Right lobe of liver (tissue), 6 donors: ENCODE data around the gene STK38L. TPM values are rescaled to one million over a fixed set of nuclear protein-coding genes. Genes with fewer than 3 reads are reported as not detected.

Experiments
- ATAC-seq, 4 donors: fragments of 200-7000 bp; cut with Tn5 transposase; one replicate each; pipeline ENCODE4 v1.9.1; 2020; ENCODE audit warnings: mild to moderate bottlenecking in 4 of 4, moderate library complexity in 4 of 4
- DNase-seq, 3 donors: peaks; one replicate each; pipeline ENCODE4 v3.0.0-alpha.2; 2020
- H3K27ac ChIP-seq, 3 donors: fragments of 200-600 bp; one replicate each; pipeline ENCODE4 v1.8.0; 2022
- H3K27me3 ChIP-seq, 2 donors: fragments of 200-600 bp; one replicate each; pipeline ENCODE4 v1.8.0; 2022
- H3K36me3 ChIP-seq, 4 donors: fragments of 200-600 bp; sonication (generic) in 1 of 4; one replicate each; pipeline versions ENCODE4 v1.5.1 to v1.8.0; 2017 to 2022; ENCODE audit warnings: control low read depth in 1 of 4
- H3K4me1 ChIP-seq, 4 donors: fragments of 200-600 bp; sonication (generic) in 1 of 4; one replicate each; pipeline versions ENCODE4 v1.5.1 to v1.8.0; 2017 to 2022; ENCODE audit warnings: control low read depth in 1 of 4
- H3K4me3 ChIP-seq, 3 donors: fragments of 200-600 bp; one replicate each; pipeline ENCODE4 v1.8.0; 2022
- H3K9me3 ChIP-seq, 4 donors: fragments of 200-600 bp; sonication (generic) in 1 of 4; one replicate each; pipeline versions ENCODE4 v1.5.1 to v1.8.0; 2017 to 2022; ENCODE audit warnings: control low read depth in 1 of 4
- POLR2A ChIP-seq: fragments of 450-650 bp; IDR thresholded peaks from one replicate; pipeline ENCODE4 v1.6.1; 2017; ENCODE audit warnings: antibody characterized with exemption, mild to moderate bottlenecking
- WGBS: methylation state at CpG from one replicate; pipeline ENCODE4 v1.1.6; 2018; ENCODE audit warnings: low coverage, low lambda C conversion rate; ENCODE audit not compliant: insufficient coverage; ENCODE audit errors: missing lambda C conversion rate; 5-methylcytosine and 5-hydroxymethylcytosine counted together
- intact Hi-C, 2 donors: fragments of 100-400 bp; cut with DNase I; formaldehyde crosslinking; loops; one replicate each; pipeline versions ENCODE4 v1.11.2 to v1.14.1; 2022
- total RNA-seq, 6 experiments: library from RNA; depleted of rRNA in 2 of 6; stranded (reverse); fragments of >200 nt in 2 of 6; fragmentation: NEBNext Ultra II Directional in 3 of 6; extraction: Animal tissue kit (Norgen Biotek cat#: 25700) in 3 of 6; gene quantifications; one replicate each; pipeline versions ENCODE4 v1.1.0 to v1.2.4, GENCODE V29; 2016 to 2023
- TF ChIP-seq, protein P1 (sequence below), 4 donors: fragments of 200-600 bp in 3 of 4; fragments of 450-650 bp in 1 of 4; IDR thresholded peaks; one replicate each; pipeline versions ENCODE4 v1.5.1 to v1.8.0; 2016 to 2022; ENCODE audit warnings: antibody characterized with exemption in 4 of 4, mild to moderate bottlenecking in 2 of 4
- donor health status: DM: no; HTN: yes; CAD: no.
- donor health status: DM: no; HTN: no; CAD: no.
- donor health status: DM: no; HTN: no; CAD: no.
- donor health status: DM: no; HTN: yes; CAD: no.
- donor health status: DM: no; HTN: yes; CAD: no.

STK38L gene
- total RNA-seq, 6 experiments from 2014 or later = 6.0 to 18.1 (median 7.3) TPM

DNA sequence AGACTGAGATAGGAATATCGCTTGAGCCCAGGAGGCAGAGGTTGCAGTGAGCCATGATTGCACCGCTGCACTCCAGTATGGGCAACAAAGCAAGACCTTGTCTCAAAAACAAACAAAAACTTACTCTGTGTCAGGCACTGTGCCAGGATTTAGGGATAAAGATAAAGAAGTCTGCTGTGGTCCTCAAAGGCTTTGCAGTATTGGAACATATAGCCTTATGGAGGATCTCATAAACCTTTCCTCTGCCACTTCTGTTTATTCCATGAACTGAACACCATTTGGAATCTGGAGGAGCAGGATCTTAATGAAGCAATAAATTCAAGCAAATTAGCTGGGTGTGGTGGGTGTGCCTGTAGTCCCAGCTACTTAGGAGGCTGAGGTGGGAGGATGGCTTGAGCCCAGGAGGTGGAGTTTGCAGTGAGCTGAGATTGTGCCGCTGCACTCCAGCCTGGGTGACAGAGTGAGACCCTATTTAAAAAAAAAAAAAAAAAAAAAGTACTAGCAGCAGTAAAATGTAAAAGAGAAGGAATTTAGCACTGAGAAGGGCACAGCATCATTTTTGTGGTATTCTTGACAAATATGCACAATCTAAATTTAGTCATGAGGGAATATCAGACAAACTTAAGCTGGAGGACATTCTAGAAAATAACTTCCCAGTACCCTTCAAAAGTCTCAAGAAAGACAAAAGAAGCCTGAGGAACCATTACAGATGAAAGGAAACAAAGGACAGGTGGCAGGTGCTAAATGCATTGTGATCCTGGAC, 115.7 kb downstream of the STK38L start:
- H3K27me3 ChIP-seq = no peaks in the 10 kb centered on the region

DNA sequence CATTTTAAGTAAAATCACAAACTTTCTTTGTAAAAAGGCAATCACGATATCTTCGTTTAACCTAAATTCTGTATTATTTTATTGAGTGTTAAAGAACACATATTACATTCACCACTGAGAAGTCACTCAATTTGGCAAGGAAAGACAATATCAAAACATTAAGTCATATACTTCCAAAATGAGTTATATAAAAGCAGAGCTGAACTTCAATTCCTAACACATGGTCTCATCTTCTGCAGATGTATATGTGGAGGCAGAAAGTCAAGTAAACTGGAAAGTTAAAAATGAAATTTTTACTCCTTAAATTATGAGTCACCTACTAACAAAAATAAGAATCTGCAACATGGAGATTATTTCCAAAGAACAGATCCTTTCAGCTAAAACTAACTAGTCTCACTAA, 117.3 kb downstream of the STK38L start:
- TF ChIP-seq POLR2A = no peak
- TF ChIP-seq, protein P1, sequence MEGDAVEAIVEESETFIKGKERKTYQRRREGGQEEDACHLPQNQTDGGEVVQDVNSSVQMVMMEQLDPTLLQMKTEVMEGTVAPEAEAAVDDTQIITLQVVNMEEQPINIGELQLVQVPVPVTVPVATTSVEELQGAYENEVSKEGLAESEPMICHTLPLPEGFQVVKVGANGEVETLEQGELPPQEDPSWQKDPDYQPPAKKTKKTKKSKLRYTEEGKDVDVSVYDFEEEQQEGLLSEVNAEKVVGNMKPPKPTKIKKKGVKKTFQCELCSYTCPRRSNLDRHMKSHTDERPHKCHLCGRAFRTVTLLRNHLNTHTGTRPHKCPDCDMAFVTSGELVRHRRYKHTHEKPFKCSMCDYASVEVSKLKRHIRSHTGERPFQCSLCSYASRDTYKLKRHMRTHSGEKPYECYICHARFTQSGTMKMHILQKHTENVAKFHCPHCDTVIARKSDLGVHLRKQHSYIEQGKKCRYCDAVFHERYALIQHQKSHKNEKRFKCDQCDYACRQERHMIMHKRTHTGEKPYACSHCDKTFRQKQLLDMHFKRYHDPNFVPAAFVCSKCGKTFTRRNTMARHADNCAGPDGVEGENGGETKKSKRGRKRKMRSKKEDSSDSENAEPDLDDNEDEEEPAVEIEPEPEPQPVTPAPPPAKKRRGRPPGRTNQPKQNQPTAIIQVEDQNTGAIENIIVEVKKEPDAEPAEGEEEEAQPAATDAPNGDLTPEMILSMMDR (IDR thresholded peaks at IDR 0.05) = no peak
- no peak overlapping the region for H3K4me3 ChIP-seq
- DNase-seq (no peak), ATAC-seq (no peak)
- H3K9me3 ChIP-seq = no peaks in the 10 kb centered on the region
- no peaks in the 10 kb centered on the region for H3K36me3 ChIP-seq
- H3K27me3 ChIP-seq = no peaks in the 10 kb centered on the region
- H3K27ac ChIP-seq = no peak overlapping the region
- H3K4me1 ChIP-seq = peaks cover 0 to under 1% (median 0%) of the 10 kb centered on the region in 4 donors
- intact Hi-C loops = no loop called here
- WGBS = 91% methylated on average over 2 of the region's 2 CpGs

More for the DNA sequence above, 115.7 kb downstream of the STK38L start:
- H3K4me3 ChIP-seq = no peak overlapping the region
- H3K4me1 ChIP-seq = no peaks in the 10 kb centered on the region
- TF ChIP-seq, protein P1 (IDR thresholded peaks at IDR 0.05) = no peak
- no peak for TF ChIP-seq POLR2A
- intact Hi-C loops = no loop called here
- DNase-seq (no peak), ATAC-seq (no peak)
- H3K36me3 ChIP-seq = no peaks in the 10 kb centered on the region
- no peak overlapping the region for H3K27ac ChIP-seq
- no CpG with 5 or more reads among the region's 3 CpGs for WGBS
- no peaks in the 10 kb centered on the region for H3K9me3 ChIP-seq

DNA sequence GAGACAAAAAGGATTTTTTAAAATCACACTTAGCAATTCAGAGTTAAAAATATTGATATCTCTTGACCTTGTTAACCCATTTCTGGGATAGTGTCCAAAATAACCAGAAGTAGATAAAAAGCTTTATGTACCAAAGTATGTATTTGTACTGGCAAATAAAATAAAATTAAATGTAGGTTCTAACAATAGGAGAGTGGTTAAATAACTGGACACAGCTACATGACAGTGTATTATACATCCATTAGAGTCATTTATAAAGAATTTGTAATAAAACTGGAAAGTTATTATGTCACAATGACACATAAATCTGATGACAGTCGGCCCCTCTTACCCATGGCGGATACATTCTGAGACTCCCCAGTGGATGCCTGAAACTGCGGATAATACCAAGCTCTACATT, 122.5 kb downstream of the STK38L start:
- intact Hi-C loops = no loop called here
- H3K27ac ChIP-seq = no peak overlapping the region
- H3K36me3 ChIP-seq = no peaks in the 10 kb centered on the region
- peaks cover 0 to 5% (median 0%) of the 10 kb centered on the region in 4 donors for H3K4me1 ChIP-seq
- H3K9me3 ChIP-seq = no peaks in the 10 kb centered on the region
- TF ChIP-seq, protein P1 (IDR thresholded peaks at IDR 0.05) = no peak
- TF ChIP-seq POLR2A = no peak
- no peak for DNase-seq
- peak in 1 of 4 donors; percentile 15 for ATAC-seq
- H3K27me3 ChIP-seq = no peaks in the 10 kb centered on the region
- WGBS = 67% methylated on average over 3 of the region's 3 CpGs
- H3K4me3 ChIP-seq = no peak overlapping the region

DNA sequence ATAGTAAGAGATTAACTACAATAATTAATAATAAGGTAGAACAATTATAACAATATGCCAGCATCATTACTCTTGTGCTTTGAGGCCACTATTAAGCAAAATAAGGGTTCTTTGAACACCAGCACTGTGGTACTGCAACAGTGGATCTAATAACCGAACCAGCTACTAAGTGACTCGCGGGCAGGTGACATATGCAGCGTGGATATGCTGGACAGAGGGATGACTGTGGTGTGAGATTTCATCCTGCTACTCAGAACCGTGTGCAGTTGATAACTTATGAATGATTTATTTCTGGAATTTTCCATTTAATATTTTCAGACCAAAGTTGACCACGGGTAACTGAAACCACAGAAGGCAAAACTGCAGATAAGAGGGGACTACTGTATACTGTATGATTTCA, 123.0 kb downstream of the STK38L start:
- DNase-seq (no peak), ATAC-seq (no peak)
- no peak overlapping the region for H3K4me3 ChIP-seq
- 85% methylated on average over 5 of the region's 6 CpGs for WGBS
- H3K36me3 ChIP-seq = no peaks in the 10 kb centered on the region
- intact Hi-C loops = no loop called here
- H3K9me3 ChIP-seq = no peaks in the 10 kb centered on the region
- no peaks in the 10 kb centered on the region for H3K27me3 ChIP-seq
- TF ChIP-seq, protein P1 (IDR thresholded peaks at IDR 0.05) = no peak
- TF ChIP-seq POLR2A = no peak
- peaks cover 0 to 5% (median 0%) of the 10 kb centered on the region in 4 donors for H3K4me1 ChIP-seq
- no peak overlapping the region for H3K27ac ChIP-seq

Other genes starting within 250 kb of the STK38L start
- 10 to 100 TPM; 38.4 to 75.1 (median 62.8) TPM for gene TM7SF3, start 229.9 kb upstream of the STK38L start, total RNA-seq
- 10 to 100 TPM; 14.7 to 26.8 (median 20.6) TPM for gene MED21, start 221.7 kb upstream of the STK38L start, total RNA-seq
- not detected for gene C12orf71, start 161.7 kb upstream of the STK38L start, total RNA-seq
- 10 to 100 TPM in 1 of 6 experiments, 1 to 10 TPM in 5; 2.6 to 22.5 (median 4.3) TPM for gene BMAL2, start 88.5 kb downstream of the STK38L start, total RNA-seq
- gene SMCO2, start 202.4 kb downstream of the STK38L start, total RNA-seq = under 1 TPM in 1 of 6 experiments, not detected in 5; 0.31 TPM